HL-60 (cell line): ENCODE measurements around the gene FAM50B.

ENCODE experiments used
- DNase-seq, 2 experiments: peaks; one replicate each; pipeline ENCODE4 v3.0.0-alpha.2; 2010 to 2020; ENCODE audit warnings: low read depth in 1 of 2, low spot score in 1 of 2
- H3K27ac ChIP-seq: fragments of 250-450 bp; sonication (Bioruptor Pico); replicated peaks from 2 replicates; pipeline ENCODE4 v1.5.1; 2020; ENCODE audit warnings: mild to moderate bottlenecking, moderate library complexity
- H3K27me3 ChIP-seq: fragments of 250-450 bp; sonication (Bioruptor Pico); 2 replicates; pipeline ENCODE4 v1.5.1; 2021; ENCODE audit warnings: mild to moderate bottlenecking, moderate library complexity; ENCODE audit not compliant: insufficient read depth, poor library complexity, severe bottlenecking
- H3K4me3 ChIP-seq: replicated peaks from 2 replicates; pipeline ENCODE4 v1.5.1; 2011; ENCODE audit warnings: mild to moderate bottlenecking, control low read depth, low read length; ENCODE audit not compliant: insufficient read depth
- CTCF ChIP-seq: IDR thresholded peaks from one replicate; pipeline ENCODE4 v1.5.1; 2011; ENCODE audit warnings: low read length, control low read depth, inconsistent platforms; ENCODE audit not compliant: insufficient read depth
- GABPA ChIP-seq: IDR thresholded peaks from 2 replicates; pipeline ENCODE4 v1.6.1; 2012; ENCODE audit warnings: low read depth
- POLR2AphosphoS5 ChIP-seq: IDR thresholded peaks from 2 replicates; pipeline ENCODE4 v1.6.1; 2012; ENCODE audit warnings: low read depth
- REST ChIP-seq: IDR thresholded peaks from 2 replicates; pipeline ENCODE4 v1.6.1; 2012; ENCODE audit warnings: low read depth; ENCODE audit not compliant: insufficient replicate concordance
- SPI1 ChIP-seq: IDR thresholded peaks from 2 replicates; pipeline ENCODE4 v1.6.1; 2012; ENCODE audit warnings: low read depth, mild to moderate bottlenecking, borderline replicate concordance

FAM50B gene

DNA sequence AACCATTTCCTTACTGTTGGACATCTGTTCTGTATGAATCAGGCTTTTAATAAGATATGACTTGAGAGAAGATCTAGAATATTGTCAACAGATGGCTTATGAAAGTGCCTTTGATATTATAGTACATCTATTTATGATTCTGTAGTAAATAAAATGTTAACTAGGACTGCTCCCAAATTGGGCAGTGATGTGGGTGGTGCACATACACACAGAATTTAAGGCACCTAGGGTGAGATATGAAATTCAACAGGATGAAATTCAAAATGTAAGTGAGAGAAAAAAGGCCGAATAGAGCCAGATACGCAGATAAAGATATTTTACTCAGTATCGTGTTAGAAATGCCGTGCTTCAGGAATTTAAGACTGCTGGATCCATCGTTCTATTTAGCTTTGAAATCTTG is 26.3 kb downstream of the FAM50B start:
- no peak for DNase-seq
- peaks cover 2% of the 10 kb centered on the region for H3K27me3 ChIP-seq
- TF ChIP-seq REST (no peak), GABPA (no peak), POLR2AphosphoS5 (no peak), CTCF (no peak), SPI1 (no peak)
- H3K27ac ChIP-seq, result no peak overlapping the region
- no peak overlapping the region for H3K4me3 ChIP-seq

DNA sequence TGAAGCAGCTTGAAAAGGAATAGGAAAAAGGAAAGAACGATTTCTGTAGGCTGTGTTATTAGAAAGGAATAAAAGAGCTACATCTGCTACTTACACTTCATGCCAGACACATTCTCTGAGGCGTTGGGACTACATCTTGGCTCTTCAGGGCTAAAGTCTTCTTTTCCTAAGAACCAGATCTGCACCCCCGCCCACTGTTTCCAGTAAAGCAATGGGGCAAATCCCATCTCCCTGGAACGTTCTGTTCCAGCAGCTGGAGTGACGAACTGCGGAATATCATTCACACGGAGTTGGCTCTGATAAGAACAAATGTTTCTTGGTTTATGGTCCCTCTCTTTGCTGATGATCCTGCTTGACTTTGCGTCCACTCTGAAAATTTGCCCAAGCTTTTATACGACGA is 26.9 kb downstream of the FAM50B start:
- no peak overlapping the region for H3K27ac ChIP-seq
- TF ChIP-seq GABPA (no peak), POLR2AphosphoS5 (no peak), SPI1 (no peak), CTCF (no peak), REST (no peak)
- H3K4me3 ChIP-seq, result no peak overlapping the region
- peaks cover 2% of the 10 kb centered on the region for H3K27me3 ChIP-seq
- DNase-seq, result no peak

GRCh38 chr6:3876866-3877265 is 27.7 kb downstream of the FAM50B start:
- no peak overlapping the region for H3K27ac ChIP-seq
- peaks cover 2% of the 10 kb centered on the region for H3K27me3 ChIP-seq
- no peak overlapping the region for H3K4me3 ChIP-seq
- TF ChIP-seq POLR2AphosphoS5 (no peak), SPI1 (no peak), CTCF (no peak), REST (no peak), GABPA (no peak)
- DNase-seq, result no peak
